Gastrocnemius medialis (tissue), 4 donors: ENCODE results near the gene WWOX. TPM values are rescaled to one million over a fixed set of nuclear protein-coding genes. Genes with fewer than 3 reads are reported as not detected.

Source experiments
- ATAC-seq, 2 donors: fragments of 150-250 bp; one replicate each; pipeline ENCODE4 v1.9.1; 2016
- DNase-seq, 2 donors: peaks; one replicate each; pipeline ENCODE4 v3.0.0-alpha.2; 2019
- H3K27ac ChIP-seq, 4 donors: fragments of 200-600 bp; sonication (generic); 1 replicate in 1 of 4; 2 replicates in 3 of 4; pipeline ENCODE4 v1.5.1; 2016 to 2018; ENCODE audit warnings: mild to moderate bottlenecking in 2 of 4, moderate library complexity in 1 of 4
- H3K27me3 ChIP-seq, 3 donors: fragments of 200-600 bp; sonication (generic) in 2 of 3; 1 replicate in 1 of 3; 2 replicates in 2 of 3; pipeline versions ENCODE4 v1.5.1 to v1.6.0; 2016 to 2019; ENCODE audit warnings: mild to moderate bottlenecking in 1 of 3, moderate library complexity in 1 of 3
- H3K36me3 ChIP-seq, 2 donors: fragments of 200-600 bp; sonication (generic) in 1 of 2; one replicate each; pipeline ENCODE4 v1.5.1; 2017 to 2018
- H3K4me1 ChIP-seq, 2 donors: fragments of 200-600 bp; sonication (generic) in 1 of 2; one replicate each; pipeline ENCODE4 v1.5.1; 2016 to 2017; ENCODE audit warnings: mild to moderate bottlenecking in 2 of 2
- H3K4me3 ChIP-seq, 4 donors: fragments of 200-600 bp; sonication (generic) in 3 of 4; 1 replicate in 1 of 4; 2 replicates in 3 of 4; pipeline ENCODE4 v1.5.1; 2016 to 2019; ENCODE audit warnings: mild to moderate bottlenecking in 2 of 4
- H3K9me3 ChIP-seq, 3 donors: fragments of 200-600 bp; sonication (generic) in 2 of 3; 1 replicate in 1 of 3; 2 replicates in 2 of 3; pipeline ENCODE4 v1.5.1; 2016 to 2019
- POLR2A ChIP-seq, 2 donors: fragments of 450-650 bp; IDR thresholded peaks; one replicate each; pipeline ENCODE4 v1.6.1; 2017; ENCODE audit warnings: antibody characterized with exemption in 2 of 2, mild to moderate bottlenecking in 2 of 2, moderate library complexity in 2 of 2
- in situ Hi-C, 4 donors: fragments of 200-750 bp; cut with MboI; loops; one replicate each; pipeline versions ENCODE4 v1.15.0 to v1.8.0; 2017; ENCODE audit warnings: low sequenced_read_pairs in 4 of 4
- intact Hi-C: fragments of 100-400 bp; cut with DNase I; formaldehyde crosslinking; loops from one replicate; pipeline ENCODE4 v1.15.1; 2023; ENCODE audit warnings: low total_unique reads
- total RNA-seq, 4 donors: library from RNA; depleted of rRNA; stranded (reverse); fragments of >200 nt; gene quantifications; one replicate each; pipeline versions ENCODE4 v1.1.0 to v1.2.3, GENCODE V29; 2016
- TF ChIP-seq, protein P1 (sequence below), 5 experiments: fragments of 450-650 bp in 3 of 5; fragments of 200-600 bp in 2 of 5; sonication (generic) in 2 of 5; IDR thresholded peaks in 4 of 5; conservative IDR thresholded peaks in 1 of 5; 1 replicate in 4 of 5; 2 replicates in 1 of 5; pipeline ENCODE4 v1.5.1; 2016 to 2019; ENCODE audit warnings: antibody characterized with exemption in 5 of 5, mild to moderate bottlenecking in 3 of 5, moderate library complexity in 3 of 5

WWOX gene
- total RNA-seq, 4 donors from 2014 or later = 3.3 to 13.0 (median 6.0) TPM

DNA sequence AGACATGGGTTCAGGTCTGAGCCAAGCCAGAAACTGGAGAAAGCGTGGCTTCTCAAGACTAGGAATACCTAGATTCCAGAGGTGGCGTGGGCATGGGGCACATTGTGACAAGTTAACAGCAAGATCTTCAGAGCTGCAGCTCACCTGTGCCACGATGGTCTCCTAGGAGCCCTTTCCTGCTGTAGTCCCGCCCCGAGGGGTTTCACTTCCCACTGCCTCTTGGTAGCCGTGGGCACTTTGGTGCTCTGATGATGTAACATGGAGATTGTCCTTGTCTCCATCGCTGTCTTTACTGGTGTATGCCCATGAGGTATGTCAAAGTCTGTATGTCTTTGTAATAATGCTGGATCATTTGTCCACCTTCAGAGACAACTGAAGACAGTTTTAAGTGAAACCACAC, 89.7 kb downstream of the WWOX start:
- H3K4me3 ChIP-seq = no peak overlapping the region
- H3K4me1 ChIP-seq = no peaks in the 10 kb centered on the region
- intact Hi-C loops = no loop called here
- no peaks in the 10 kb centered on the region for H3K27me3 ChIP-seq
- H3K27ac ChIP-seq = no peak overlapping the region
- ATAC-seq (no peak), DNase-seq (no peak)
- in situ Hi-C loops = no loop called here
- no peaks in the 10 kb centered on the region for H3K9me3 ChIP-seq
- no peaks in the 10 kb centered on the region for H3K36me3 ChIP-seq
- TF ChIP-seq POLR2A (IDR thresholded peaks at IDR 0.05) = no peak
- TF ChIP-seq, protein P1, sequence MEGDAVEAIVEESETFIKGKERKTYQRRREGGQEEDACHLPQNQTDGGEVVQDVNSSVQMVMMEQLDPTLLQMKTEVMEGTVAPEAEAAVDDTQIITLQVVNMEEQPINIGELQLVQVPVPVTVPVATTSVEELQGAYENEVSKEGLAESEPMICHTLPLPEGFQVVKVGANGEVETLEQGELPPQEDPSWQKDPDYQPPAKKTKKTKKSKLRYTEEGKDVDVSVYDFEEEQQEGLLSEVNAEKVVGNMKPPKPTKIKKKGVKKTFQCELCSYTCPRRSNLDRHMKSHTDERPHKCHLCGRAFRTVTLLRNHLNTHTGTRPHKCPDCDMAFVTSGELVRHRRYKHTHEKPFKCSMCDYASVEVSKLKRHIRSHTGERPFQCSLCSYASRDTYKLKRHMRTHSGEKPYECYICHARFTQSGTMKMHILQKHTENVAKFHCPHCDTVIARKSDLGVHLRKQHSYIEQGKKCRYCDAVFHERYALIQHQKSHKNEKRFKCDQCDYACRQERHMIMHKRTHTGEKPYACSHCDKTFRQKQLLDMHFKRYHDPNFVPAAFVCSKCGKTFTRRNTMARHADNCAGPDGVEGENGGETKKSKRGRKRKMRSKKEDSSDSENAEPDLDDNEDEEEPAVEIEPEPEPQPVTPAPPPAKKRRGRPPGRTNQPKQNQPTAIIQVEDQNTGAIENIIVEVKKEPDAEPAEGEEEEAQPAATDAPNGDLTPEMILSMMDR (IDR thresholded peaks at IDR 0.05 in 4 of 5, conservative IDR thresholded peaks at IDR 0.05 in 1 of 5) = no peak

DNA sequence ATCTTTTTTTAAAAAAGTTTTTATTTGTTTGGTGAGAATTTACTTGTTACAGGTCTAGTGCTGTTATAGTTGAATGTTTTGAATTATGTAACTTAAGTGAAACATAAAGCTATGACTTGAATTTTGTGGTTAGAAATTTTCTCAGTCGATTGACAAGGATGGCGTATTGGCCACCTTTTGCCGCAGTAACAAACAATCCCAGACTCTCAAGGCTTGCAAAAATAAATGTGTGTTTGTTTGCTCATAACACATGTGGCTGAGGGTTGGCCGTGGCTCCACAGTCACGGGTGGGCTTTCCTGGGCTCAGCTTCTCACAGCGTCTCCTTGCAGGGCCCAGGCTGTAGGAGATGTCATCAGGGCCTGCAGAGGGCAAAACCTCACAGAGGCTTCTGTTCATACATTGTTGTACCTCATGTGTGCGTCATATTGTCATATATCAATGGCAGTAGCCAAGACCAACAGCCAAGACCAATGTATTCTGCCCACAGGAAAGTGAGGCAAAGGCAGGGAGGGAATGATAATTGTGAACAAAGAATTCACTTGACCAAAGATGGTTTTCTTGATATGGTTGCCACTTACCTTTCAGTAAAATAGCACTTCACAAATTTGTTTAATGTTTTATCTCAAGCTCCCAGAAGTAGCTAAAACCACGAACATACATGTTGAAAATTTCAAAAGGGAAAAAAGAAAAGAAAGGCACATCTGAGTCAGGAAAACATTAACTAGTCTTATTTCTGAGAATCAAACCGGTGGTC, 93.5 kb downstream of the WWOX start:
- no peaks in the 10 kb centered on the region for H3K36me3 ChIP-seq
- intact Hi-C loops (no loop called here), in situ Hi-C loops (no loop called here)
- no peak overlapping the region for H3K4me3 ChIP-seq
- TF ChIP-seq, protein P1 (IDR thresholded peaks at IDR 0.05 in 4 of 5, conservative IDR thresholded peaks at IDR 0.05 in 1 of 5) = no peak
- TF ChIP-seq POLR2A (IDR thresholded peaks at IDR 0.05) = no peak
- H3K27me3 ChIP-seq = no peaks in the 10 kb centered on the region
- H3K27ac ChIP-seq = no peak overlapping the region
- DNase-seq (no peak), ATAC-seq (no peak)
- H3K4me1 ChIP-seq = no peaks in the 10 kb centered on the region
- H3K9me3 ChIP-seq = no peaks in the 10 kb centered on the region

DNA sequence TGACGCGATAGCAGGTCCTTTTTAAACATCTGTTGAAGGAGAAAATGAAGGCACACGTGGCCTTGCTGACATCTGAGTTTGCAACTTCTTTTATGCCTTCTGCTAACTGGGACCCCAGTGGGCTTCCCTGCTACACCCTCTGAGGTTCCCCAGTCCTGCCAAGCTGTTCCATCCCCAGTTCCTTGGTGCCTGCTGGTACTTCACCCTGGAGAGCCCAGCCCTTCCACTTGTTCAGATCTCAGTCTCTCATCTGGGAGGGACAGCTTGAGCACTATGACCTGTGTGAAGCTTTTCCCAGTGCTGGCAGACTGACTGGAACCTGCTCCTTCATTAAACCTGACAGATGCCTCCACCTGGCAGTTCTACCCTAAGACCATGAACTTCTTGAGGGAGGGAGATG, 95.5 kb downstream of the WWOX start:
- TF ChIP-seq, protein P1 (IDR thresholded peaks at IDR 0.05 in 4 of 5, conservative IDR thresholded peaks at IDR 0.05 in 1 of 5) = no peak
- no peak for TF ChIP-seq POLR2A (IDR thresholded peaks at IDR 0.05)
- Histone ChIP-seq H3K9me3 (no peaks in the 10 kb centered on the region), H3K36me3 (no peaks in the 10 kb centered on the region), H3K27ac (no peak overlapping the region), H3K4me3 (no peak overlapping the region), H3K4me1 (no peaks in the 10 kb centered on the region), H3K27me3 (no peaks in the 10 kb centered on the region)
- ATAC-seq = no peak
- intact Hi-C loops (no loop called here), in situ Hi-C loops (no loop called here)
- no peak for DNase-seq

DNA sequence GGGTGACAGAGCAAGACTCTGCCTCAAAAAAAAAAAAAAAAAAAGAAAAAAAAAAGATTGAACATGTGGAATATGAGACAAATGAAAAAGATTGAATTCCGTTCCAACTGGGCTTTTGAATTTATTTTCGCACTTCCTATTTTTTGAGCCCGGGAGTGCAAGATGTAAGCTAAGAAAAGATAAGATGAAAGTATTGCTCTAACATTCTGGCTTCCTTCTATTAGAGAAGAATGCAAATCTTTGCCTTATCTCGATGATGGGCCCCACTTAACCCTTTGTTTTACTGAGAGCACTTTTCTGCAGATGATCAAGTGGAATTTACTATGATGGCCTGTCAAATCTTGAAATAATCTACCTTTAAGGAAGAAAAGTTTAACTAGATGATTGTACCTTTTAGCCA, 96.3 kb downstream of the WWOX start:
- H3K27ac ChIP-seq = no peak overlapping the region
- H3K4me1 ChIP-seq = no peaks in the 10 kb centered on the region
- TF ChIP-seq, protein P1 (IDR thresholded peaks at IDR 0.05 in 4 of 5, conservative IDR thresholded peaks at IDR 0.05 in 1 of 5) = no peak
- no peak for TF ChIP-seq POLR2A (IDR thresholded peaks at IDR 0.05)
- H3K36me3 ChIP-seq = no peaks in the 10 kb centered on the region
- no peak for ATAC-seq
- no peak for DNase-seq
- intact Hi-C loops (no loop called here), in situ Hi-C loops (no loop called here)
- no peak overlapping the region for H3K4me3 ChIP-seq
- H3K27me3 ChIP-seq = no peaks in the 10 kb centered on the region
- no peaks in the 10 kb centered on the region for H3K9me3 ChIP-seq

DNA sequence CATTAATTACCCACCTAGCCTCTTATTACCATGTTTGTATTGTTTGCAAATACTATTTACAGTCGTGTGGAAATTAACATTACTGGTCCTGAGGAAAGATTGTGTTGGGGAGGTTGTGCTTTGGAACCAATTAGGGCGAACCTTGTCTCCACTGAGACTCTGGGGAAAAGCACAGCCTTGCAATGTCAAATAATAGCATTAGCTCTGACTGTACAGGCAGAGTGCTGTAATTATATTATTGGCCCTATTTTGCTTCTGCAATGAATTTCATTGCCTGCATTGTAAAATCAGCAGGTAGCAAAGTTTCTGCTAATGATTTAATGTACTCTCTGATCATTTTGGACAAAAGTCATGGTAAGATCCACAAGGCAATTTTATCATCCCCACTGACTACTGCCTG, 97.0 kb downstream of the WWOX start:
- H3K4me3 ChIP-seq = no peak overlapping the region
- intact Hi-C loops (no loop called here), in situ Hi-C loops (no loop called here)
- DNase-seq = no peak
- H3K4me1 ChIP-seq = no peaks in the 10 kb centered on the region
- no peak for ATAC-seq
- H3K27ac ChIP-seq = no peak overlapping the region
- H3K9me3 ChIP-seq = no peaks in the 10 kb centered on the region
- H3K36me3 ChIP-seq = no peaks in the 10 kb centered on the region
- no peaks in the 10 kb centered on the region for H3K27me3 ChIP-seq
- no peak for TF ChIP-seq POLR2A (IDR thresholded peaks at IDR 0.05)
- TF ChIP-seq, protein P1 (IDR thresholded peaks at IDR 0.05 in 4 of 5, conservative IDR thresholded peaks at IDR 0.05 in 1 of 5) = no peak
